ACC112 (cell line): ENCODE results near the gene MAP3K14.

Experiments used
- H2AFZ ChIP-seq: fragments of 200-600 bp; sonication (generic); one replicate; pipeline ENCODE4 v1.6.0; 2017; ENCODE audit warnings: antibody characterized with exemption, low read length; ENCODE audit not compliant: unreplicated experiment
- H3K27ac ChIP-seq: fragments of 200-600 bp; sonication (generic); 2 replicates; pipeline ENCODE4 v1.5.1; 2014; ENCODE audit warnings: low read depth, mild to moderate bottlenecking, antibody characterized with exemption, low read length, moderate library complexity
- H3K27me3 ChIP-seq: fragments of 200-600 bp; sonication (generic); 2 replicates; pipeline ENCODE4 v1.6.1; 2014; ENCODE audit warnings: mild to moderate bottlenecking, antibody characterized with exemption, low read length, moderate library complexity, mixed read lengths; ENCODE audit not compliant: insufficient read depth
- H3K36me3 ChIP-seq: fragments of 200-600 bp; sonication (generic); 2 replicates; pipeline ENCODE4 v1.6.1; 2016; ENCODE audit warnings: mild to moderate bottlenecking, antibody characterized with exemption, low read length, moderate library complexity, mixed read lengths; ENCODE audit not compliant: insufficient read depth
- H3K4me1 ChIP-seq: fragments of 200-600 bp; sonication (generic); one replicate; pipeline ENCODE4 v1.6.1; 2016; ENCODE audit warnings: low read length, mixed read lengths; ENCODE audit not compliant: insufficient read depth, unreplicated experiment, control insufficient read depth
- H3K4me3 ChIP-seq: fragments of 200-600 bp; sonication (generic); 2 replicates; pipeline ENCODE4 v1.5.1; 2014; ENCODE audit warnings: mild to moderate bottlenecking, low read depth, low read length
- H3K79me2 ChIP-seq: fragments of 200-600 bp; sonication (generic); one replicate; pipeline ENCODE4 v1.6.0; 2016; ENCODE audit warnings: low read length; ENCODE audit not compliant: control insufficient read depth, unreplicated experiment, insufficient read depth

The MAP3K14 gene

GRCh38 chr17:45316434-45317110 lies at the start of gene MAP3K14:
Gene MAP3K14, minus strand, starts transcription at chr17:45317020. Its CDS starts 26,275 bp downstream, at chr17:45290745.
- peaks cover 52% of the 10 kb centered on the region for H3K79me2 ChIP-seq

GRCh38 chr17:45366049-45366448 lies 49.2 kb upstream of the MAP3K14 start:
- Histone ChIP-seq H3K27me3 (no peaks in the 10 kb centered on the region), H3K27ac (no peak overlapping the region), H3K4me3 (no peak overlapping the region)

More at GRCh38 chr17:45316434-45317110, at the start of gene MAP3K14:
- Histone ChIP-seq H2AFZ (no peak within 1 kb of the TSS), H3K27me3 (no peaks in the 10 kb centered on the region), H3K4me1 (peaks cover 71% of the 10 kb centered on the region), H3K27ac (peak within 1 kb of the TSS; percentile 77), H3K4me3 (peak within 1 kb of the TSS; percentile 82), H3K36me3 (no peaks in the 10 kb centered on the region)

GRCh38 chr17:45364531-45365390 lies 47.9 kb upstream of the MAP3K14 start:
- Histone ChIP-seq H3K79me2 (no peaks in the 10 kb centered on the region), H3K27me3 (no peaks in the 10 kb centered on the region), H3K4me1 (peaks cover 18% of the 10 kb centered on the region), H3K27ac (no peak overlapping the region), H3K4me3 (no peak overlapping the region), H2AFZ (no peak overlapping the region), H3K36me3 (no peaks in the 10 kb centered on the region)

More at GRCh38 chr17:45366049-45366448, 49.2 kb upstream of the MAP3K14 start:
- peaks cover 24% of the 10 kb centered on the region for H3K4me1 ChIP-seq
- H2AFZ ChIP-seq, result no peak overlapping the region
- no peaks in the 10 kb centered on the region for H3K79me2 ChIP-seq
- H3K36me3 ChIP-seq, result no peaks in the 10 kb centered on the region

- H3K27ac ChIP-seq, result no peak overlapping the region
- no peak overlapping the region for H3K4me3 ChIP-seq
- H3K36me3 ChIP-seq, result no peaks in the 10 kb centered on the region
- no peaks in the 10 kb centered on the region for H3K79me2 ChIP-seq
- H2AFZ ChIP-seq, result no peak overlapping the region
- H3K27me3 ChIP-seq, result no peaks in the 10 kb centered on the region
- H3K4me1 ChIP-seq, result peaks cover 8% of the 10 kb centered on the region
Observed at GRCh38 chr17:45363498-45363897, 46.7 kb upstream of the MAP3K14 start.

GRCh38 chr17:45361976-45362375 lies 45.2 kb upstream of the MAP3K14 start:
- Histone ChIP-seq H3K27ac (no peak overlapping the region), H3K4me3 (no peak overlapping the region), H3K4me1 (peaks cover 8% of the 10 kb centered on the region), H3K27me3 (no peaks in the 10 kb centered on the region), H3K79me2 (no peaks in the 10 kb centered on the region), H3K36me3 (no peaks in the 10 kb centered on the region), H2AFZ (no peak overlapping the region)

- Histone ChIP-seq H3K4me1 (peaks cover 8% of the 10 kb centered on the region), H2AFZ (no peak overlapping the region), H3K36me3 (no peaks in the 10 kb centered on the region), H3K4me3 (no peak overlapping the region), H3K27ac (no peak overlapping the region), H3K79me2 (no peaks in the 10 kb centered on the region), H3K27me3 (no peaks in the 10 kb centered on the region)
Observed at GRCh38 chr17:45361451-45361850, 44.6 kb upstream of the MAP3K14 start.

- H3K27me3 ChIP-seq, result no peaks in the 10 kb centered on the region
- H3K4me1 ChIP-seq, result no peaks in the 10 kb centered on the region
- H3K27ac ChIP-seq, result no peak overlapping the region
- H3K36me3 ChIP-seq, result no peaks in the 10 kb centered on the region
- H3K79me2 ChIP-seq, result no peaks in the 10 kb centered on the region
- H2AFZ ChIP-seq, result no peak overlapping the region
- H3K4me3 ChIP-seq, result no peak overlapping the region
Observed at GRCh38 chr17:45357364-45357997, 40.7 kb upstream of the MAP3K14 start.

- 0 out of 2 replicates have a peak, but pooled peaks cover 3% of the 10 kb centered on the region for H3K36me3 ChIP-seq
- H3K27me3 ChIP-seq, result no peaks in the 10 kb centered on the region
- no peaks in the 10 kb centered on the region for H3K4me1 ChIP-seq
- no peaks in the 10 kb centered on the region for H3K79me2 ChIP-seq
- H3K4me3 ChIP-seq, result no peak overlapping the region
- no peak overlapping the region for H3K27ac ChIP-seq
- no peak overlapping the region for H2AFZ ChIP-seq
Observed at GRCh38 chr17:45355087-45355486, 38.3 kb upstream of the MAP3K14 start.

- no peak overlapping the region for H3K27ac ChIP-seq
- H3K79me2 ChIP-seq, result no peaks in the 10 kb centered on the region
- no peaks in the 10 kb centered on the region for H3K27me3 ChIP-seq
- no peak overlapping the region for H3K4me3 ChIP-seq
- no peaks in the 10 kb centered on the region for H3K4me1 ChIP-seq
- 0 out of 2 replicates have a peak, but pooled peaks cover 3% of the 10 kb centered on the region for H3K36me3 ChIP-seq
- H2AFZ ChIP-seq, result no peak overlapping the region
Observed at GRCh38 chr17:45353043-45353442, 36.2 kb upstream of the MAP3K14 start.

- H2AFZ ChIP-seq, result no peak overlapping the region
- H3K36me3 ChIP-seq, result 0 out of 2 replicates have a peak, but pooled peaks cover 3% of the 10 kb centered on the region
- no peaks in the 10 kb centered on the region for H3K27me3 ChIP-seq
- H3K79me2 ChIP-seq, result no peaks in the 10 kb centered on the region
- H3K4me3 ChIP-seq, result no peak overlapping the region
- no peak overlapping the region for H3K27ac ChIP-seq
- H3K4me1 ChIP-seq, result no peaks in the 10 kb centered on the region
Observed at GRCh38 chr17:45351831-45352230, 35.0 kb upstream of the MAP3K14 start.
